ENCODE measurements around the gene SEMA3E. TPM values are rescaled to one million over a fixed set of nuclear protein-coding genes. Genes with fewer than 3 reads are reported as not detected.

Gene SEMA3E
- total RNA-seq, 4 donors from 2014 or later, result 0.13 to 2.7 (median 1.1) TPM

- intact Hi-C loops (cut with DNase I), result loop anchor here (10.0 kb wide), 1 partner anchor 243 kb away; no protein-coding TSS in a partner anchor
- Histone ChIP-seq H3K4me3 (no peak overlapping the region), H3K4me1 (no peaks in the 10 kb centered on the region)
Measured at GRCh38 chr7:83658126-83658525, 9.2 kb upstream of the SEMA3E start.

GRCh38 chr7:83655951-83656556 is 7.1 kb upstream of the SEMA3E start:
- Histone ChIP-seq H3K9me3 (no peaks in the 10 kb centered on the region), H3K4me1 (no peaks in the 10 kb centered on the region), H3K4me3 (no peak overlapping the region), H3K27me3 (no peaks in the 10 kb centered on the region), H3K36me3 (no peaks in the 10 kb centered on the region), H3K27ac (no peak overlapping the region)
- intact Hi-C loops (cut with DNase I), result loop anchor here (10.0 kb wide), 1 partner anchor 241 kb away; no protein-coding TSS in a partner anchor
- DNase-seq, result no peak
- WGBS, 2 donors, result 9 to 21% methylated on average over 2 of the region's 2 CpGs
- TF ChIP-seq CTCF (IDR thresholded peaks at IDR 0.05), result peak; percentile 16 to 82 (median 70)
- no peak for TF ChIP-seq POLR2A (IDR thresholded peaks at IDR 0.05)

More at GRCh38 chr7:83658126-83658525, 9.2 kb upstream of the SEMA3E start:
- no peaks in the 10 kb centered on the region for H3K36me3 ChIP-seq
- 17 to 32% methylated on average over 2 of the region's 2 CpGs for WGBS, 2 donors
- H3K27ac ChIP-seq, result no peak overlapping the region
- no peaks in the 10 kb centered on the region for H3K27me3 ChIP-seq
- no peaks in the 10 kb centered on the region for H3K9me3 ChIP-seq
- TF ChIP-seq CTCF (IDR thresholded peaks at IDR 0.05) (no peak), POLR2A (IDR thresholded peaks at IDR 0.05) (no peak)
- no peak for DNase-seq

GRCh38 chr7:83652481-83652880 is 3.5 kb upstream of the SEMA3E start:
- TF ChIP-seq POLR2A (IDR thresholded peaks at IDR 0.05), result no peak
- TF ChIP-seq CTCF (IDR thresholded peaks at IDR 0.05), result no peak
- Histone ChIP-seq H3K27ac (no peak overlapping the region), H3K4me3 (no peak overlapping the region), H3K9me3 (no peaks in the 10 kb centered on the region), H3K36me3 (no peaks in the 10 kb centered on the region), H3K27me3 (peaks cover 0 to 7% (median 0%) of the 10 kb centered on the region in 4 donors), H3K4me1 (peaks cover 0 to 15% (median 0%) of the 10 kb centered on the region in 3 donors)
- intact Hi-C loops (cut with DNase I), result loop anchor here (10.0 kb wide), 1 partner anchor 238 kb away; no protein-coding TSS in a partner anchor
- no peak for DNase-seq
- WGBS, 2 donors, result 45 to 93% methylated on average over 1 of the region's 1 CpG

- Histone ChIP-seq H3K9me3 (no peaks in the 10 kb centered on the region), H3K27ac (no peak overlapping the region), H3K27me3 (peaks cover 0 to 18% (median 0%) of the 10 kb centered on the region in 4 donors), H3K4me3 (no peak overlapping the region), H3K4me1 (peaks cover 0 to 15% (median 0%) of the 10 kb centered on the region in 3 donors), H3K36me3 (no peaks in the 10 kb centered on the region)
- TF ChIP-seq POLR2A (IDR thresholded peaks at IDR 0.05) (no peak), CTCF (IDR thresholded peaks at IDR 0.05) (no peak)
- intact Hi-C loops (cut with DNase I), result loop anchor here (10.0 kb wide), 1 partner anchor 235 kb away; no protein-coding TSS in a partner anchor
- no peak for DNase-seq
Measured at GRCh38 chr7:83649701-83650100, 762 bp upstream of the SEMA3E start.

GRCh38 chr7:83646027-83646426 is 2.9 kb downstream of the SEMA3E start:
- no peaks in the 10 kb centered on the region for H3K36me3 ChIP-seq
- no peak overlapping the region for H3K4me3 ChIP-seq
- H3K27me3 ChIP-seq, result peaks cover 0 to 19% (median 0%) of the 10 kb centered on the region in 4 donors
- intact Hi-C loops (cut with DNase I), result no loop called here
- 87% methylated on average over 3 of the region's 3 CpGs for WGBS, 2 donors
- no peaks in the 10 kb centered on the region for H3K9me3 ChIP-seq
- H3K4me1 ChIP-seq, result peaks cover 0 to 15% (median 0%) of the 10 kb centered on the region in 3 donors
- TF ChIP-seq CTCF (IDR thresholded peaks at IDR 0.05) (no peak), POLR2A (IDR thresholded peaks at IDR 0.05) (no peak)
- no peak for DNase-seq
- no peak overlapping the region for H3K27ac ChIP-seq
